Body of pancreas (tissue), 4 donors: ENCODE data around the gene IFNAR1. TPM values are rescaled to one million over a fixed set of nuclear protein-coding genes. Genes with fewer than 3 reads are reported as not detected.

Source experiments
- ATAC-seq: fragments of 150-250 bp; one replicate; pipeline ENCODE4 v1.9.1; 2016
- DNase-seq, 4 donors: peaks; one replicate each; pipeline ENCODE4 v3.0.0-alpha.2; 2019
- H3K27ac ChIP-seq, 4 donors: fragments of 200-600 bp; sonication (generic); 1 replicate in 3 of 4; 2 replicates in 1 of 4; pipeline versions ENCODE4 v1.5.1 to v1.6.1; 2016 to 2019; ENCODE audit warnings: mild to moderate bottlenecking in 1 of 4, mixed read lengths in 1 of 4, moderate library complexity in 1 of 4
- H3K27me3 ChIP-seq, 2 donors: fragments of 200-600 bp; sonication (generic); one replicate each; pipeline ENCODE4 v1.6.0; 2016; ENCODE audit warnings: mild to moderate bottlenecking in 1 of 2
- H3K36me3 ChIP-seq, 2 donors: fragments of 200-600 bp; sonication (generic); replicated peaks in 1 of 2; 2 replicates each; pipeline ENCODE4 v1.5.1; 2016; ENCODE audit warnings: low read depth in 2 of 2; ENCODE audit not compliant: insufficient read depth in 1 of 2
- H3K4me1 ChIP-seq: fragments of 200-600 bp; sonication (generic); one replicate; pipeline ENCODE4 v1.6.0; 2016
- H3K4me3 ChIP-seq, 2 donors: fragments of 200-600 bp; sonication (generic); 1 replicate in 1 of 2; 2 replicates in 1 of 2; pipeline ENCODE4 v1.5.1; 2016 to 2019
- H3K9me3 ChIP-seq, 3 donors: fragments of 200-600 bp; sonication (generic); 1 replicate in 2 of 3; 2 replicates in 1 of 3; pipeline ENCODE4 v1.5.1; 2016
- POLR2A ChIP-seq, 3 donors: fragments of 450-650 bp; IDR thresholded peaks; one replicate each; pipeline ENCODE4 v1.6.1; 2016; ENCODE audit warnings: antibody characterized with exemption in 3 of 3, mild to moderate bottlenecking in 2 of 3
- WGBS, 2 donors: methylation state at CpG; one replicate each; pipeline ENCODE4 v1.1.5; 2017; 5-methylcytosine and 5-hydroxymethylcytosine counted together
- intact Hi-C: fragments of 100-400 bp; cut with DNase I; formaldehyde crosslinking; loops from one replicate; pipeline ENCODE4 v1.15.1; 2023
- total RNA-seq, 2 donors: library from RNA; depleted of rRNA; stranded (reverse); fragments of >200 nt; gene quantifications; one replicate each; pipeline ENCODE4 v1.1.0, GENCODE V29; 2016
- TF ChIP-seq, protein P1 (sequence below), 7 experiments: fragments of 450-650 bp in 4 of 7; fragments of 200-600 bp in 3 of 7; sonication (generic) in 3 of 7; IDR thresholded peaks; one replicate each; pipeline ENCODE4 v1.5.1; 2016 to 2019; ENCODE audit warnings: antibody characterized with exemption in 7 of 7

IFNAR1 gene
- total RNA-seq, 2 donors from 2014 or later, result 14.2 to 17.9 TPM

DNA sequence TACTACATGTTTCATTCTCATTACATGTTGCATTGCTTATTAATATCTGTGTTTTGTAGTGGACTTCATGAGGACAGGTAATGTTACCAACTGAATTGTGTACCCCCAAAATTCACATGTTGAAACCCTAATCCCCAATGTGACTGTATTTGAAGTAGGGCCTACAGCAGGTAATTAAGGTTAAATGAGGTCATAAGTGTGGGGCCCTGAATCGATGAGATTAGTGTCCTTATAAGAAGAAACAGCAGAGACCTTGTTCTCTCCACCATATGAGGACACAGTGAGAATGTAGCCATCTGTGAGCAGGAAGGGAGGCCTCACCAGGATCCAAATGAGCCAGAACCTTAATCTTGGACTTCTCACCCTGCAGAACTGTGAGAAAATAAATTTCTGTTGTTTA is 15.0 kb upstream of the IFNAR1 start:
- H3K4me1 ChIP-seq, result no peaks in the 10 kb centered on the region
- no peaks in the 10 kb centered on the region for H3K9me3 ChIP-seq
- WGBS, 2 donors, result 80 to 89% methylated on average over 1 of the region's 1 CpG
- TF ChIP-seq, protein P1, sequence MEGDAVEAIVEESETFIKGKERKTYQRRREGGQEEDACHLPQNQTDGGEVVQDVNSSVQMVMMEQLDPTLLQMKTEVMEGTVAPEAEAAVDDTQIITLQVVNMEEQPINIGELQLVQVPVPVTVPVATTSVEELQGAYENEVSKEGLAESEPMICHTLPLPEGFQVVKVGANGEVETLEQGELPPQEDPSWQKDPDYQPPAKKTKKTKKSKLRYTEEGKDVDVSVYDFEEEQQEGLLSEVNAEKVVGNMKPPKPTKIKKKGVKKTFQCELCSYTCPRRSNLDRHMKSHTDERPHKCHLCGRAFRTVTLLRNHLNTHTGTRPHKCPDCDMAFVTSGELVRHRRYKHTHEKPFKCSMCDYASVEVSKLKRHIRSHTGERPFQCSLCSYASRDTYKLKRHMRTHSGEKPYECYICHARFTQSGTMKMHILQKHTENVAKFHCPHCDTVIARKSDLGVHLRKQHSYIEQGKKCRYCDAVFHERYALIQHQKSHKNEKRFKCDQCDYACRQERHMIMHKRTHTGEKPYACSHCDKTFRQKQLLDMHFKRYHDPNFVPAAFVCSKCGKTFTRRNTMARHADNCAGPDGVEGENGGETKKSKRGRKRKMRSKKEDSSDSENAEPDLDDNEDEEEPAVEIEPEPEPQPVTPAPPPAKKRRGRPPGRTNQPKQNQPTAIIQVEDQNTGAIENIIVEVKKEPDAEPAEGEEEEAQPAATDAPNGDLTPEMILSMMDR (IDR thresholded peaks at IDR 0.05), result no peak
- TF ChIP-seq POLR2A (IDR thresholded peaks at IDR 0.05), result no peak
- no peaks in the 10 kb centered on the region for H3K27me3 ChIP-seq
- H3K36me3 ChIP-seq, result no peaks in the 10 kb centered on the region
- no peak overlapping the region for H3K4me3 ChIP-seq
- H3K27ac ChIP-seq, result no peak overlapping the region
- DNase-seq (no peak), ATAC-seq (no peak)
- intact Hi-C loops, result no loop called here

DNA sequence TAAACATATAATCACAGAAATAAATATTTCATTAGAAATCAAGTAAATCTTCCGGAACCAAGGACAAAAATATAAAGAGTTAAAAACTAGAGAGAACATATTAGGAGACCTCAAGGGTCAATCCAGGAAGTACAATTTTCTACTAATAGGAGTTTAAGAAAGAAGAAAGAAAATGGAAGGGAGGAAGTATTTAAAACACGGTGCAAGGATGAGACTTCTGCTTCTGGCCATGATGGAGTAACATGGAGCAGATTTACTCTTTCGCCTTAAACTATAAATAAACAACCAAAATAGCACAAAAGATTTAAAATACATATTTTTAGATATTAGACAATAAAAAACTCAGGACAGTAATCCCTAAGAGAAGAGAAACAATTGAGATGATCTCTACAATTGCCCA is 12.6 kb upstream of the IFNAR1 start:
- ATAC-seq (no peak), DNase-seq (no peak)
- TF ChIP-seq POLR2A (IDR thresholded peaks at IDR 0.05), result no peak
- TF ChIP-seq, protein P1 (IDR thresholded peaks at IDR 0.05), result no peak
- Histone ChIP-seq H3K4me3 (no peak overlapping the region), H3K4me1 (no peaks in the 10 kb centered on the region), H3K27ac (no peak overlapping the region), H3K9me3 (no peaks in the 10 kb centered on the region), H3K36me3 (no peaks in the 10 kb centered on the region), H3K27me3 (no peaks in the 10 kb centered on the region)
- intact Hi-C loops, result no loop called here
- 85 to 87% methylated on average over 3 of the region's 3 CpGs for WGBS, 2 donors

DNA sequence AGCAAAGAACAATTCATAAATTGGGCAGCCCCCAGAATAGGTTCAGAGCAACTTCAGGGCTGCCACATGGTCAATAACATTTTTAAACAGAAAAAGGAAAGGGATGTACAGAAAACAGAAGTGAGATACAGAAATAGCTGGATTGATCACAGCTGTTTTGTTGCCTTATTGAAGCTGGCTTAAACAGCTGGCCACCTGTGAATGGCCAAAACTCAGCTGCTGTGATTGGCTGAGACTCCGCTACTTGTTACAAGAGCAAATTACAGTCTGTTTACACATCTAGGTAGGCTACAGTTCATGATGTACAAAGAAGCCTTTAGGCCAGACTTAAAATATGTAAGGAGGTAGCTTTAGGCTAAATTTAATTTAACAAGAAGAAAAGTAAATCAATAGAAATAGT is 11.6 kb upstream of the IFNAR1 start:
- Histone ChIP-seq H3K27me3 (no peaks in the 10 kb centered on the region), H3K36me3 (no peaks in the 10 kb centered on the region), H3K4me3 (no peak overlapping the region), H3K4me1 (no peaks in the 10 kb centered on the region), H3K9me3 (no peaks in the 10 kb centered on the region), H3K27ac (no peak overlapping the region)
- intact Hi-C loops, result no loop called here
- no peak for ATAC-seq
- DNase-seq, result no peak
- TF ChIP-seq, protein P1 (IDR thresholded peaks at IDR 0.05), result no peak
- no peak for TF ChIP-seq POLR2A (IDR thresholded peaks at IDR 0.05)
- WGBS, 2 donors, result 90 to 96% methylated on average over 1 of the region's 1 CpG

DNA sequence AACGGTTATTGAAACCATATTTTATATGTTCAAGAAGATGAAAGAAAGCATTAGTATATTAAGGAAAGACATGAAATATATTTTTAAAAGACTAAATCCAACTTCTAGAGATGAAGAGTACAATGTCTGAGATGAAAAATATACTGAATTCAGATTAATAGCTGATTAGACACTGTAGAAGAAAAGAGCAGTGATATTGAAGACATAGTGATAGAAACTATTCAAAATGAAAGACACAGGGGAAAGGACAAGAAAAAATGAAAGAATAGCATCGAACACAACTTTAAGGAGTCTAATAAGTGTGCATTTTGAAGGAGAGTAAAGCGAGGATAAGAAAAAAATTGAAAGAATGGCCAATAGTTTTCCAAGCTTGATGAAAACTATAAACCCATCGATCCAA is 11.2 kb upstream of the IFNAR1 start:
- Histone ChIP-seq H3K4me1 (no peaks in the 10 kb centered on the region), H3K9me3 (no peaks in the 10 kb centered on the region), H3K36me3 (no peaks in the 10 kb centered on the region), H3K27me3 (no peaks in the 10 kb centered on the region), H3K4me3 (no peak overlapping the region), H3K27ac (no peak overlapping the region)
- intact Hi-C loops, result no loop called here
- DNase-seq (no peak), ATAC-seq (no peak)
- TF ChIP-seq, protein P1 (IDR thresholded peaks at IDR 0.05), result no peak
- TF ChIP-seq POLR2A (IDR thresholded peaks at IDR 0.05), result no peak
- 71 to 78% methylated on average over 4 of the region's 4 CpGs for WGBS, 2 donors

DNA sequence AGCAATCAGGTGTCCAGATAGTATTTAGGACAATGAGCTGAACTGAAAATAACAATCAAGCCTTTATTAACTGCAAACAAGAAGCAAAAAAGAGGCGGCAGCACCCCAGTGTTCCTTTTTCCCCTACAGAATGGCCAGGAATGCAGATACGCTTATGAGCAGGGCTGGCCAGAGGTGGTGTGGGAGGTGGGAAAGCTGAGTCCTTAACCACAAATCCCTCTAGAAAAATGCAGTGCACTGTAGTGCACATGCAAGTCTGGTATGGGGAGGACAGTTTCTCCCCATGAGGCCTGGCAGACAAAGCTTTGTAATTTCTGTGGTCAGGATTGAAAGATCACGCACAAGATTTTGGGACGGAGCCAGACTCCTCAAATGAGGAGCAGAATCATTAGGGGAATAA is 10.7 kb upstream of the IFNAR1 start:
- no peak overlapping the region for H3K4me3 ChIP-seq
- no peak for TF ChIP-seq POLR2A (IDR thresholded peaks at IDR 0.05)
- TF ChIP-seq, protein P1 (IDR thresholded peaks at IDR 0.05), result no peak
- no peaks in the 10 kb centered on the region for H3K27me3 ChIP-seq
- 78 to 87% methylated on average over 4 of the region's 4 CpGs for WGBS, 2 donors
- DNase-seq, result no peak
- no peak overlapping the region for H3K27ac ChIP-seq
- H3K9me3 ChIP-seq, result no peaks in the 10 kb centered on the region
- H3K4me1 ChIP-seq, result no peaks in the 10 kb centered on the region
- intact Hi-C loops, result no loop called here
- no peaks in the 10 kb centered on the region for H3K36me3 ChIP-seq
- ATAC-seq, result no peak
